Uterus (tissue), 2 donors: ENCODE results near the gene ZBED3.

Experiments used
- POLR2A ChIP-seq, 2 donors: fragments of 450-650 bp; IDR thresholded peaks; one replicate each; pipeline ENCODE4 v1.6.1; 2016; ENCODE audit warnings: antibody characterized with exemption in 2 of 2, mild to moderate bottlenecking in 1 of 2, moderate library complexity in 1 of 2
- TF ChIP-seq, protein P1 (sequence below), 4 experiments: fragments of 200-600 bp in 2 of 4; fragments of 450-650 bp in 2 of 4; sonication (generic) in 2 of 4; IDR thresholded peaks; one replicate each; pipeline ENCODE4 v1.5.1; 2016 to 2019; ENCODE audit warnings: antibody characterized with exemption in 4 of 4, mild to moderate bottlenecking in 2 of 4, moderate library complexity in 1 of 4

- TF ChIP-seq, protein P1, sequence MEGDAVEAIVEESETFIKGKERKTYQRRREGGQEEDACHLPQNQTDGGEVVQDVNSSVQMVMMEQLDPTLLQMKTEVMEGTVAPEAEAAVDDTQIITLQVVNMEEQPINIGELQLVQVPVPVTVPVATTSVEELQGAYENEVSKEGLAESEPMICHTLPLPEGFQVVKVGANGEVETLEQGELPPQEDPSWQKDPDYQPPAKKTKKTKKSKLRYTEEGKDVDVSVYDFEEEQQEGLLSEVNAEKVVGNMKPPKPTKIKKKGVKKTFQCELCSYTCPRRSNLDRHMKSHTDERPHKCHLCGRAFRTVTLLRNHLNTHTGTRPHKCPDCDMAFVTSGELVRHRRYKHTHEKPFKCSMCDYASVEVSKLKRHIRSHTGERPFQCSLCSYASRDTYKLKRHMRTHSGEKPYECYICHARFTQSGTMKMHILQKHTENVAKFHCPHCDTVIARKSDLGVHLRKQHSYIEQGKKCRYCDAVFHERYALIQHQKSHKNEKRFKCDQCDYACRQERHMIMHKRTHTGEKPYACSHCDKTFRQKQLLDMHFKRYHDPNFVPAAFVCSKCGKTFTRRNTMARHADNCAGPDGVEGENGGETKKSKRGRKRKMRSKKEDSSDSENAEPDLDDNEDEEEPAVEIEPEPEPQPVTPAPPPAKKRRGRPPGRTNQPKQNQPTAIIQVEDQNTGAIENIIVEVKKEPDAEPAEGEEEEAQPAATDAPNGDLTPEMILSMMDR (IDR thresholded peaks at IDR 0.05): no peak
- no peak for TF ChIP-seq POLR2A (IDR thresholded peaks at IDR 0.05)
Observed at GRCh38 chr5:77103457-77103856, 16.4 kb upstream of the ZBED3 start.
